Subcutaneous abdominal adipose tissue (tissue), 5 donors: ENCODE data around the gene GJA3.

Experiments
- H3K27ac ChIP-seq: one replicate; pipeline ENCODE4 v1.7.0; 2013; ENCODE audit warnings: low read depth, mild to moderate bottlenecking, inconsistent platforms, low read length, moderate library complexity
- H3K27me3 ChIP-seq, 5 donors: one replicate each; pipeline ENCODE4 v1.7.0; 2013; ENCODE audit warnings: low read length in 5 of 5, inconsistent platforms in 1 of 5; ENCODE audit not compliant: control insufficient read depth in 5 of 5, insufficient read depth in 4 of 5
- H3K36me3 ChIP-seq, 5 donors: one replicate each; pipeline ENCODE4 v1.7.0; 2013; ENCODE audit warnings: low read length in 5 of 5; ENCODE audit not compliant: control insufficient read depth in 5 of 5, insufficient read depth in 5 of 5
- H3K4me1 ChIP-seq, 5 donors: one replicate each; pipeline ENCODE4 v1.7.0; 2013; ENCODE audit warnings: low read length in 5 of 5, mild to moderate bottlenecking in 3 of 5, moderate library complexity in 1 of 5; ENCODE audit not compliant: control insufficient read depth in 5 of 5, insufficient read depth in 5 of 5
- H3K4me3 ChIP-seq, 5 donors: one replicate each; pipeline ENCODE4 v1.7.0; 2013; ENCODE audit warnings: low read length in 5 of 5, low read depth in 1 of 5
- H3K9ac ChIP-seq, 5 donors: one replicate each; pipeline ENCODE4 v1.7.0; 2013; ENCODE audit warnings: low read length in 5 of 5, mild to moderate bottlenecking in 4 of 5, moderate library complexity in 3 of 5
- H3K9me3 ChIP-seq, 5 donors: one replicate each; pipeline ENCODE4 v1.7.0; 2013; ENCODE audit warnings: low read length in 5 of 5; ENCODE audit not compliant: control insufficient read depth in 5 of 5
- donor health status: healthy.
- donor health status: healthy.
- donor health status: healthy.
- donor health status: healthy.
- donor health status: healthy.

GJA3 gene

GRCh38 chr13:20192836-20193161 lies 31.9 kb upstream of the GJA3 start, which contains the start of gene GJB2:
Gene GJB2, minus strand, starts transcription at chr13:20192938. Its CDS starts 3,357 bp downstream, at chr13:20189581.
- H3K9me3 ChIP-seq, result no peaks in the 10 kb centered on the region
- H3K9ac ChIP-seq, result peak within 1 kb of the TSS in 1 of 5 donors; percentile 70
- H3K27ac ChIP-seq, result no peak within 1 kb of the TSS
- peak within 1 kb of the TSS; percentile 56 to 79 (median 70) for H3K4me3 ChIP-seq
- no peaks in the 10 kb centered on the region for H3K36me3 ChIP-seq
- peaks cover 0 to 35% (median 28%) of the 10 kb centered on the region in 5 donors for H3K4me1 ChIP-seq
- peaks cover 19 to 47% (median 44%) of the 10 kb centered on the region in 5 donors for H3K27me3 ChIP-seq

DNA sequence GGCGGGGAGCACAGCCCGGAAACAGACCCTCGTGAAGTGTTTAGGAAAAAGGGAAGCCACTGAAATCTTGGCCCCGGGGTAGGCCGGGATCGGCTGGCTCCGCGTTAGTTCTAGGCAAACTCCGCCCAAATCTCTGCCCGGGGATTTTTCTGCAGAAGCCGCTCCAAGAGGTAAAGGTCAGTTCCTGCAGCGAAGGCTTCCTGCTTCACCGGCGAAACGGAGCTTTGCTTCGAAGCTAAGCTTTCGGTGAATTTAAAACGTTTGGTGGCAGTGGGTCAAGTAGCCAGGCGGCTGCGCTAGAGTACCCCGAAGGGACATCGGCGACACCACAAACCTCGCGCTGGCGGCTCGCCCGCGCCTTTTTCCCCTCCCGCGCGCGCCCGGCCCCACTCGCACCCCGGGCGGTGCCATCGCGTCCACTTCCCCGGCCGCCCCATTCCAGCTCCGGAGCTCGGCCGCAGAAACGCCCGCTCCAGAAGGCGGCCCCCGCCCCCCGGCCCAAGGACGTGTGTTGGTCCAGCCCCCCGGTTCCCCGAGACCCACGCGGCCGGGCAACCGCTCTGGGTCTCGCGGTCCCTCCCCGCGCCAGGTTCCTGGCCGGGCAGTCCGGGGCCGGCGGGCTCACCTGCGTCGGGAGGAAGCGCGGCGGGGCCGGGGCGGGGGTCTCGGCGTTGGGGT lies 31.4 kb upstream of the GJA3 start:
- H3K27me3 ChIP-seq, result peaks cover 19 to 47% (median 42%) of the 10 kb centered on the region in 5 donors
- peak overlapping the region in 1 of 5 donors; percentile 70 for H3K9ac ChIP-seq
- H3K4me1 ChIP-seq, result peaks cover 0 to 35% (median 28%) of the 10 kb centered on the region in 5 donors
- H3K27ac ChIP-seq, result no peak overlapping the region
- no peaks in the 10 kb centered on the region for H3K36me3 ChIP-seq
- peak overlapping the region; percentile 56 to 79 (median 70) for H3K4me3 ChIP-seq
- H3K9me3 ChIP-seq, result no peaks in the 10 kb centered on the region

DNA sequence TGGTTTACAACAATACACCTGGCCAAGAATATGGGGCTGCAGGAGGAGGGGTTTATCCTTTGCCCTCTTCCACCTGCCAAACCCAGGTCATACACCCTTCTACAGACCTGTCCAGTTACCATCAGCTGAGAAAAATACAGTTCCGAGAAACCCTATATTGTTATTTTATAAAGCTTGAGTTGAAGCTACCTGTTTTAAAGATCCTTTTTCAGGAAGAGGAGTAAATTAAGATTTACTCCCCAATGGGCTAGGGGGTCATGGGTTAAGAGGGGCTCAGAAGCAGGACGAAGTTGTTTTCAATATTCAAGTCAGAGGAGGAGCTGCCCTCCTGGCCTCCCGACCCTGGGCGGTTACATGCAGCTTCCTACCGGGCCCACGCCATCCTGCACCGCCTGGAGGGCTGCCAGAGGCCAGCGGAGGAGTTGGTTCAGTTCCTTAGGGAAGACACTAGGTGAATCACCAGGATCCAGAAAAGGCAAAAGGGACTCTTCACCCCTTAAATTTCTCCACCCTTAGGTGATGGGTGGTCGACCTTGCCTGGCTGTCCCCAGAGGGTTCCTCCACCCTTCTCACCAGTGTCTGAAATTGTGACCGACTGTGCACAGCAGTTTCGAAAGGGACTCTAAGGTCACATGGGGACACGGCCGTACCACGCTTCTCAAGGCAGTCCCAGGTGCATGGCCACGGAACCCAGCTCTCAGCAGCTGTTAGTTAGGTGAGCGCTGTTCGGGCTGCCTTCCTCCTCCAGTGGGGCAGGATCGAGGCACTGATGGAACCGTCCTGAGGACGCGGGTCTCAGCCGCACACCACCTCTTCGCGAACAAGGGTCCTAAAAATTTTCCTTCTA lies 30.7 kb upstream of the GJA3 start:
- peaks cover 19 to 43% (median 38%) of the 10 kb centered on the region in 5 donors for H3K27me3 ChIP-seq
- H3K27ac ChIP-seq, result no peak overlapping the region
- peaks cover 0 to 35% (median 28%) of the 10 kb centered on the region in 5 donors for H3K4me1 ChIP-seq
- no peaks in the 10 kb centered on the region for H3K36me3 ChIP-seq
- no peaks in the 10 kb centered on the region for H3K9me3 ChIP-seq
- peak overlapping the region; percentile 56 to 79 (median 70) for H3K4me3 ChIP-seq
- H3K9ac ChIP-seq, result peak overlapping the region in 1 of 5 donors; percentile 70

DNA sequence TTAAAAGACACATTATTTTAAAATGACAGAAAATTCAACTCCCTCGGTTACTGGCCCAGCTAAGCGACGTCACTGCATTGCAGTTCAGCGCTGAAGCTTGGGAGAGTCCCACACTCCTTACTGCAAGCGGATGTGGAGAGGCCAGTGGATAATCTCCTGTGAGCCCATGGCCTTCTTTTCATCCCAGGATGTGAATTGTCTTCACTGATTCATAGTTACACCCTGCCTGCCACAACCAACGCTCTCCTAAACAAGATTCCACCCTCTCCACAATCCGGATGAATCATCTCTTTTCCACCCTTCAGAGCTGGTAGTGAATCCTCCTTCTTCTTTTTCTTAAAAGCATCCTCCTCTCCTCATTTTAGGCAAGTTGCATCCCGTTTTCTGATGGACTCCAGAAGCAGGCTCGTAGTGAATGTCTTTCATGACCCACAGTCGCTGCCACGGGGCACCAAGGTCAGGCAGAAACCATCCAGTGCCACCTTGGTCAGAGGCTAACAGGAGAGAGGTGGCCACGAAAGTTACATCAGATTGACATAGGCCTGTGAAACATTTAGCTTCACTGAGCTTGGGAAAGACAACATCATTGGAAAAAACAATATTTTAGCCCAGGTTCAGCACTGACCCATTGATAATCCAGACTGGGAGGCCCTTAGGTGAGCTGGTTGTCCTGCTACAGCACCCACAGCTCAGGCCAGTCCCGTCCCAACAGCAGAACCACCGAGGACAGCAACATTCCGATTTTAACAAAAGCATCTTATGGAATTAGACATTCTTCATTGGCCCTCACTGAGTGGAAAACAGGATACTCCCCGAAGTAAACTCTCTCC lies 29.8 kb upstream of the GJA3 start:
- H3K27ac ChIP-seq, result no peak overlapping the region
- no peak overlapping the region for H3K4me3 ChIP-seq
- H3K36me3 ChIP-seq, result no peaks in the 10 kb centered on the region
- H3K9ac ChIP-seq, result no peak overlapping the region
- H3K4me1 ChIP-seq, result peaks cover 0 to 35% (median 28%) of the 10 kb centered on the region in 5 donors
- peaks cover 19 to 37% (median 35%) of the 10 kb centered on the region in 5 donors for H3K27me3 ChIP-seq
- H3K9me3 ChIP-seq, result no peaks in the 10 kb centered on the region

GRCh38 chr13:20190076-20190475 lies 29.2 kb upstream of the GJA3 start:
- no peak overlapping the region for H3K27ac ChIP-seq
- no peaks in the 10 kb centered on the region for H3K9me3 ChIP-seq
- peaks cover 18 to 33% (median 31%) of the 10 kb centered on the region in 5 donors for H3K27me3 ChIP-seq
- no peak overlapping the region for H3K4me3 ChIP-seq
- H3K9ac ChIP-seq, result no peak overlapping the region
- H3K36me3 ChIP-seq, result no peaks in the 10 kb centered on the region
- H3K4me1 ChIP-seq, result peaks cover 0 to 35% (median 28%) of the 10 kb centered on the region in 5 donors

DNA sequence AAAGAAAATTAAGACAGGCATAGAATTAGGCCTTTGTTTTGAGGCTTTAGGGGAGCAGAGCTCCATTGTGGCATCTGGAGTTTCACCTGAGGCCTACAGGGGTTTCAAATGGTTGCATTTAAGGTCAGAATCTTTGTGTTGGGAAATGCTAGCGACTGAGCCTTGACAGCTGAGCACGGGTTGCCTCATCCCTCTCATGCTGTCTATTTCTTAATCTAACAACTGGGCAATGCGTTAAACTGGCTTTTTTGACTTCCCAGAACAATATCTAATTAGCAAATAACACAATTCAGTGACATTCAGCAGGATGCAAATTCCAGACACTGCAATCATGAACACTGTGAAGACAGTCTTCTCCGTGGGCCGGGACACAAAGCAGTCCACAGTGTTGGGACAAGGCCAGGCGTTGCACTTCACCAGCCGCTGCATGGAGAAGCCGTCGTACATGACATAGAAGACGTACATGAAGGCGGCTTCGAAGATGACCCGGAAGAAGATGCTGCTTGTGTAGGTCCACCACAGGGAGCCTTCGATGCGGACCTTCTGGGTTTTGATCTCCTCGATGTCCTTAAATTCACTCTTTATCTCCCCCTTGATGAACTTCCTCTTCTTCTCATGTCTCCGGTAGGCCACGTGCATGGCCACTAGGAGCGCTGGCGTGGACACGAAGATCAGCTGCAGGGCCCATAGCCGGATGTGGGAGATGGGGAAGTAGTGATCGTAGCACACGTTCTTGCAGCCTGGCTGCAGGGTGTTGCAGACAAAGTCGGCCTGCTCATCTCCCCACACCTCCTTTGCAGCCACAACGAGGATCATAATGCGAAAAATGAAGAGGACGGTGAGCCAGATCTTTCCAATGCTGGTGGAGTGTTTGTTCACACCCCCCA lies 28.1 kb upstream of the GJA3 start:
- H3K27me3 ChIP-seq, result peaks cover 13 to 26% (median 22%) of the 10 kb centered on the region in 5 donors

GRCh38 chr13:20186771-20187170 lies 25.9 kb upstream of the GJA3 start:
- no peak overlapping the region for H3K27ac ChIP-seq

More for the DNA sequence above, 28.1 kb upstream of the GJA3 start:
- Histone ChIP-seq H3K4me3 (no peak overlapping the region), H3K9me3 (no peaks in the 10 kb centered on the region), H3K36me3 (no peaks in the 10 kb centered on the region), H3K4me1 (peaks cover 0 to 32% (median 23%) of the 10 kb centered on the region in 5 donors), H3K27ac (no peak overlapping the region), H3K9ac (no peak overlapping the region)

GRCh38 chr13:20185366-20186056 lies 24.7 kb upstream of the GJA3 start:
- Histone ChIP-seq H3K4me3 (no peak overlapping the region), H3K4me1 (peaks cover 0 to 7% (median 0%) of the 10 kb centered on the region in 5 donors), H3K9ac (no peak overlapping the region), H3K9me3 (no peaks in the 10 kb centered on the region), H3K27ac (no peak overlapping the region), H3K27me3 (peaks cover 0 to 8% (median 6%) of the 10 kb centered on the region in 5 donors), H3K36me3 (no peaks in the 10 kb centered on the region)

More at GRCh38 chr13:20186771-20187170, 25.9 kb upstream of the GJA3 start:
- no peaks in the 10 kb centered on the region for H3K9me3 ChIP-seq
- H3K9ac ChIP-seq, result no peak overlapping the region
- no peak overlapping the region for H3K4me3 ChIP-seq
- peaks cover 5 to 13% (median 9%) of the 10 kb centered on the region in 5 donors for H3K27me3 ChIP-seq
- H3K36me3 ChIP-seq, result no peaks in the 10 kb centered on the region
- H3K4me1 ChIP-seq, result peaks cover 0 to 11% (median 6%) of the 10 kb centered on the region in 5 donors
